ENCODE results near the gene TBCD. TPM values are rescaled to one million over a fixed set of nuclear protein-coding genes. Genes with fewer than 3 reads are reported as not detected.

TBCD gene
- total RNA-seq, result 10 to 100 TPM; 41.3 to 76.0 (median 55.4) TPM
- long read RNA-seq, donor 1, partial matches to known transcripts, result 7 of 23 reads
- long read RNA-seq, donor 1, other reads (novel, unspliced or antisense), result 15 of 23 reads
- long read RNA-seq, donor 2, partial matches to known transcripts, result 0 of 1 reads
- long read RNA-seq, donor 2, other reads (novel, unspliced or antisense), result 0 of 1 reads

DNA sequence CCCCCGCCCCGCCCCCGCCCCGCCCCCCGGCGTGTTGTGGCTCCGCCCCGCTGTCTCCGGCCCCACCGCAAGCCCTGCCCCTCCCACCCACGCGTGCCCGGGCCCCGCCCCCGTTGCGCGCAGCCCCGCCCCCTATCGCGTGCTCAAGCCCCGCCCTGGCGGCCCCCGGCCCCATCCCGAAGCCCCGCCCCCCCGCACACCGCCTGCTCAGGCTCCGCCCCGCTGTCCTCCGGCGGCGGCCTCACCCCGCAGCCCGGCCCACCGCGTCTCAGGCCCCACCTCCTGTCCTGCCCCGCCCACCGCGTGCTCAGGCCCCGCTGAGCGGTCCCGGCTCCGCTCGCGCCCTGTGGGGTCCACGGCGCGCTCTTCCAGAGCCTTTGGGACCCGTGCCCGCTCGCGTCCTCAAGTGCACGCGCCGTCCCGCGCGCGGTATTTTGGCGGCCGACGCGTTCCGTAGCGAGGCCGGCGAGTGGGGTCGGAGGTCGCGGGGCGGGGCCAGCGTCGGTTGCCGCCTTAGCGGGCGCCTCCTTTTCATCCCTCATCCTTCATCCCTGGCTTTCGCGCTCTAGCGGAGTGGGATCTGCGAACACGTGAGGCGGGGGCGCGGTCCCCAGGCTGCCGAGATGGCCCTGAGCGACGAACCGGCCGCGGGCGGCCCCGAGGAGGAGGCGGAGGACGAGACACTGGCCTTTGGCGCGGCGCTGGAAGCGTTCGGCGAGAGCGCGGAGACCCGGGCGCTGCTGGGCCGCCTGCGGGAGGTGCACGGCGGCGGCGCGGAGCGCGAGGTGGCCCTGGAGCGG, at the start of gene TBCD:
Gene TBCD (plus strand): TSS at position 495 of the 800 bp plus-strand sequence. CDS start 129 bp downstream, at position 624.
- intact Hi-C loops (cut with DNase I, micrococcal nuclease), result no loop called here
- H3K4me3 ChIP-seq, result peak within 1 kb of the TSS; percentile 81
- H3K4me1 ChIP-seq (ENCODE audit: low read depth), result peaks cover 9% of the 10 kb centered on the region
- DNase-seq (peak; percentile 90 to 93 (median 92)), ATAC-seq (peak; percentile 88)
- TF ChIP-seq, protein P1, sequence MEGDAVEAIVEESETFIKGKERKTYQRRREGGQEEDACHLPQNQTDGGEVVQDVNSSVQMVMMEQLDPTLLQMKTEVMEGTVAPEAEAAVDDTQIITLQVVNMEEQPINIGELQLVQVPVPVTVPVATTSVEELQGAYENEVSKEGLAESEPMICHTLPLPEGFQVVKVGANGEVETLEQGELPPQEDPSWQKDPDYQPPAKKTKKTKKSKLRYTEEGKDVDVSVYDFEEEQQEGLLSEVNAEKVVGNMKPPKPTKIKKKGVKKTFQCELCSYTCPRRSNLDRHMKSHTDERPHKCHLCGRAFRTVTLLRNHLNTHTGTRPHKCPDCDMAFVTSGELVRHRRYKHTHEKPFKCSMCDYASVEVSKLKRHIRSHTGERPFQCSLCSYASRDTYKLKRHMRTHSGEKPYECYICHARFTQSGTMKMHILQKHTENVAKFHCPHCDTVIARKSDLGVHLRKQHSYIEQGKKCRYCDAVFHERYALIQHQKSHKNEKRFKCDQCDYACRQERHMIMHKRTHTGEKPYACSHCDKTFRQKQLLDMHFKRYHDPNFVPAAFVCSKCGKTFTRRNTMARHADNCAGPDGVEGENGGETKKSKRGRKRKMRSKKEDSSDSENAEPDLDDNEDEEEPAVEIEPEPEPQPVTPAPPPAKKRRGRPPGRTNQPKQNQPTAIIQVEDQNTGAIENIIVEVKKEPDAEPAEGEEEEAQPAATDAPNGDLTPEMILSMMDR (IDR thresholded peaks at IDR 0.05), result no peak
- no peaks in the 10 kb centered on the region for H3K36me3 ChIP-seq (ENCODE audit: low read depth)
- no peaks in the 10 kb centered on the region for H3K9me3 ChIP-seq

- no peaks in the 10 kb centered on the region for H3K9me3 ChIP-seq
- TF ChIP-seq, protein P1 (IDR thresholded peaks at IDR 0.05), result no peak
Measured at GRCh38 chr17:82702231-82702927, 49.5 kb upstream of the TBCD start.

GRCh38 chr17:82703036-82703745, 48.7 kb upstream of the TBCD start:
- Histone ChIP-seq H3K9me3 (no peaks in the 10 kb centered on the region), H3K4me3 (no peak overlapping the region), H3K4me1 (ENCODE audit: low read depth) (peaks cover 31% of the 10 kb centered on the region), H3K36me3 (ENCODE audit: low read depth) (peaks cover 5% of the 10 kb centered on the region)
- ATAC-seq, result no peak
- peak in 2 of 3 donors; percentile 62 to 67 for DNase-seq
- intact Hi-C loops (cut with DNase I, micrococcal nuclease), result no loop called here
- TF ChIP-seq, protein P1 (IDR thresholded peaks at IDR 0.05), result no peak

More at GRCh38 chr17:82702231-82702927, 49.5 kb upstream of the TBCD start:
- DNase-seq (peak; percentile 82 to 85 (median 83)), ATAC-seq (peak; percentile 64)
- H3K4me3 ChIP-seq, result no peak overlapping the region
- peaks cover 32% of the 10 kb centered on the region for H3K4me1 ChIP-seq (ENCODE audit: low read depth)
- H3K36me3 ChIP-seq (ENCODE audit: low read depth), result peaks cover 5% of the 10 kb centered on the region
- intact Hi-C loops (cut with DNase I, micrococcal nuclease), result no loop called here

DNA sequence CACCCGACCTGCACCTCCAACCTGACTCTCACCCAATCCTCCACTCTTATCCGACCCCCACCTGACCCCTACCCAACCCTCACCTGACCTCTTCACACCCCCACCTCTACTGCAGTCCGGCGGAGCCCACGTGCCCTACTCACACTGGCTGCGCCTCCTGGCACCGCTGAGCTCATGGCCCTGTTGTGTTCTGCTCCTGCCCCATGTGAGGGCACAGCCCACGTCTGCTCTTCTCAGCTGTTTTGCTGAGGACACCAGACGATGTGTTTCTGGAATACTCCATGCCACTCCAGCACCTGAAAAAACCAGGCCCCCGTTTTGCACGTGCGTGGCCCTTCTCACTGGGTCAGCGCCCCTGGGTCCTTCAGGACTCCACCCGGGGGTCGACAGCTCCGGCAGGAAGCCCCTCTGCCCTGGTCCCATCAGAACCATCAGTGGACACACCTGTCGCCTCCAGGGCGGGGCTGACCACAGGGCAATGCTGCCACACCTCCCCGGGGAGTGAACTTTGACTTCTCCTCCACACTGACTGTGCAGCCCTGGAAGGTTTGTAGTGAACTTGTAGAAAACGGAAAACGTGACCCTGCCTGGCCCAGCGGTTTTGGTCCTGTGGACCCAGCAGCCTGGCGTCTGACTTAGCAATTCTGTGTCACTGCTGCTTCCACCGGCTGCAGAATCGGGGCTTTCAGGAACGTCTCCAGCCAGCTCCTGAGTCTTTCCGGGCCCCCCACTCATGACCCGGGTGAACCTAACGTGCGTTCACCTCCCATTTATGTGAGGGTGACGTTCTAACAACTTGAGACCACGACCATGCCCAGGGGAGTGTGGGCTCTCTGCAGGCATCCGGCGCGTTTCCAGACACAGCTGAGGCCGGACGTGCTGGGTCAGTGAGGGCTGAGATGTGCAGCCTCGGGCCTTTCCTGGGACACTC, 47.7 kb upstream of the TBCD start:
- Histone ChIP-seq H3K4me3 (no peak overlapping the region), H3K36me3 (ENCODE audit: low read depth) (no peaks in the 10 kb centered on the region), H3K4me1 (ENCODE audit: low read depth) (peaks cover 29% of the 10 kb centered on the region), H3K9me3 (no peaks in the 10 kb centered on the region)
- intact Hi-C loops (cut with DNase I, micrococcal nuclease), result loop anchor here in 1 of 2 donors (2.0 kb wide), 1 partner anchor 49 kb away; no protein-coding TSS in a partner anchor
- TF ChIP-seq, protein P1 (IDR thresholded peaks at IDR 0.05), result no peak
- ATAC-seq, result peak; percentile 83
- DNase-seq, result peak; percentile 87 to 95 (median 88)

All from mucosa of descending colon (tissue), 3 donors.